Stimulated activated naive CD4-positive, alpha-beta T cell treated with Interleukin-2 at 50 U/mL for 16 hours (primary cell): Measurements from ENCODE around the gene TM4SF5.
A peak's percentile ranks its signal among the peaks of the same experiment; 100 is the strongest.

Experiments
- DNase-seq: peaks from one replicate; lab custom pipeline; 2025; lab: John Stamatoyannopoulos, UW

The TM4SF5 gene, protein sequence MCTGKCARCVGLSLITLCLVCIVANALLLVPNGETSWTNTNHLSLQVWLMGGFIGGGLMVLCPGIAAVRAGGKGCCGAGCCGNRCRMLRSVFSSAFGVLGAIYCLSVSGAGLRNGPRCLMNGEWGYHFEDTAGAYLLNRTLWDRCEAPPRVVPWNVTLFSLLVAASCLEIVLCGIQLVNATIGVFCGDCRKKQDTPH

DNA sequence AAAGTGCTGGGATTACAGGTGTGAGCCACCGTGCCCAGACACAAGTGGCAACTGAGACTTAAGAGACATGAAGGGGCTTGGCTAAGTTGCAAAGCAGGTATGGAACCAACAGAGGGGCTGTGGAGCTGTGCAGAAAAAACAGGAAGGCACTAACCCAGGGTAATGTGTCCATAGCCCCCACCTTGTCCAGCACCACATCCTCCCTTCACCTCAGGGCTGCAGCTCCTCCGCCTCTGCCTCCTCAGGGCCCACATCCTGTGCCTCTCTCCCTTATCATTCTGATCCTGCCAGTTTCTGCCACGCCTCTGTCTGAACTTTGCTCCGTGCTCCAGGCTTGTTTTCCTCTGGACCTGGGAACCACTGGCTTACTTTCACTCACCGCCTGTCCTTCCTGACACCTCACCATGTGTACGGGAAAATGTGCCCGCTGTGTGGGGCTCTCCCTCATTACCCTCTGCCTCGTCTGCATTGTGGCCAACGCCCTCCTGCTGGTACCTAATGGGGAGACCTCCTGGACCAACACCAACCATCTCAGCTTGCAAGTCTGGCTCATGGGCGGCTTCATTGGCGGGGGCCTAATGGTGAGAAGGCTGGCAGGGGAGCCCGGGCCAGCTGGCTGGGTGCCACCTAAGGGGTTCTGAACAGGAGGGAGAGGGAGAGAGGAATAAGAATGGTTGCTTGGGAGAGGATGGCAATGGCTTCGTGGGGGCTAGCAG is at the start of gene TM4SF5:
TSS of gene TM4SF5 (plus strand) at position 368 of the 716 bp plus-strand sequence. CDS start at position 405, 37 bp downstream.
- DNase-seq: no peak

DNA sequence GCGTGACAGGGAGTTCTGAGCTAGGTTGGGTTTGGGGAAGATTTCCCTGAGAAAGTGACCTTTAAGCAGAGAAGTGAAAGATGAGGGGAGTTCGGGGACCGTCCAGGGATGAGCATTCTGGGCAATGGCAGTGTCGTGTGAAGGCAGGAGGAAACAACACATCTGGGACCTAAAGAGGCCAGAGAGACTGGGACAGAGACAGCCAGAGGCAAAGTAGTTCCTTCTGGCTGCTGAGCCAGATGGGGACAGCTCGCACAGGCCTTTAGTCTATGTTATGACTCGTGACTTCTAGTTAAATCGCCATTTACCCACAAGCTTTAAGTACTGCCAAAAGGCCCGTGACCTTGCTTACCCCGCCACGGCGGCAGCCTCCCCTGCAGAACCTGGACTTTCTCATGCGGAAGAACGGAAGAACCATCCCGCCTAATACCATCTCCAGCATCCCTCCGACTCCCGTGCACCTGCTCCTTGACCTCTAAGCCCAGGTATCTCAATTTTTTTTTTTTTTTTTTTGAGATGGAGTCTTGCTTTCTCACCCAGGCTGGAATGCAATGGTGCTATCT is 48.9 kb upstream of the TM4SF5 start:
- DNase-seq: no peak

DNA sequence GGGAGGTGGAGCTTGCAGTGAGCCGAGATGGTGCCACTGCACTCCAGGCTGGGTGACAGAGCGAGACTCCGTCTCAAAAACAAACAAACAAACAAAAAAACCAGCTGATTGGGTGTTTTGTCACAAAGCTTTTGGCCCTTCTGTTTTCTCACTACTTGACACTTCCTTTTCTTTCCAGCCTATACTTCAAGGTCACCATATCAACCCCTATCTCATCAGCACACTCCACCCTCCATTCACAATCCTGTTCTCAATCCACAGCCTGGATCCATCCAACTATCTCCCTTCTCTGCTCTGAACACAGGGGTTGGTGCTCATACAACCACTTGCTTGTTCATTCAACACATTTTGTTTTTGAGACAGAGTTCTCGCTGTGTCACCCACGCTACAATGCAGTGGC is 47.0 kb upstream of the TM4SF5 start:
- no peak for DNase-seq

DNA sequence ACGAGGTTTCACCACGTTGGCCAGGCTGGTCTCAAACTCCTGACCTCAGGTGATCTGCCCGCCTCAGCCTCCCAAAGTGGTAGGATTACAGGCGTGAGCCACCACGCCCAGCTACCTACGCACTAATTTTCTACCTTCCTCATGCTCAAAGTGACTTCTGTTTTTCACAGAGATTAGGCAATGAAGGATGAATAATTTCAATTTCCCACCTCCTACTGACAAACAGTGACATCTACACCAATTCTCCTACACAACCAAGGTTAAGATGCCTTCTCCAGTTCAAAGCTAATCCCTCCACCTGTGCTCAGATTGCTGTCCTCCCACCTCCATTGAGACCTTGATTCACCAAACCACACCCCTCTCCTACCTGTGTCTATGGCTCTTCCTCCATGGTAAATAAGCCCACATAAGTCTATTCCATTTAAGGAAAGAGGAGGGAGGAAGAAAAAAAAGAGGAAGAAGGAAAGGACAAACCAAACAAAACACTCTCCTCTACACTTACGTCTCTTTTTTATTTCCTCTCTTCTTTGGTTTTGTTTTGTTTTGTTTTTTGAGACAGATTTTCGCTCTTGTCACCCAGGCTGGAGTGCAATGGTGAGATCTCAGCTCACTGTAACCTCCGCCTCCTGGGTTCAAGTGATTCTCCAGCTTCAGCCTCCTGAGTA is 45.9 kb upstream of the TM4SF5 start:
- no peak for DNase-seq

GRCh38 chr17:4728124-4728523 is 43.6 kb upstream of the TM4SF5 start:
- no peak for DNase-seq

- DNase-seq: no peak
These were observed 38.6 kb upstream of the TM4SF5 start for GRCh38 chr17:4733073-4733531.

GRCh38 chr17:4734857-4735475 is 36.7 kb upstream of the TM4SF5 start:
- no peak for DNase-seq

DNA sequence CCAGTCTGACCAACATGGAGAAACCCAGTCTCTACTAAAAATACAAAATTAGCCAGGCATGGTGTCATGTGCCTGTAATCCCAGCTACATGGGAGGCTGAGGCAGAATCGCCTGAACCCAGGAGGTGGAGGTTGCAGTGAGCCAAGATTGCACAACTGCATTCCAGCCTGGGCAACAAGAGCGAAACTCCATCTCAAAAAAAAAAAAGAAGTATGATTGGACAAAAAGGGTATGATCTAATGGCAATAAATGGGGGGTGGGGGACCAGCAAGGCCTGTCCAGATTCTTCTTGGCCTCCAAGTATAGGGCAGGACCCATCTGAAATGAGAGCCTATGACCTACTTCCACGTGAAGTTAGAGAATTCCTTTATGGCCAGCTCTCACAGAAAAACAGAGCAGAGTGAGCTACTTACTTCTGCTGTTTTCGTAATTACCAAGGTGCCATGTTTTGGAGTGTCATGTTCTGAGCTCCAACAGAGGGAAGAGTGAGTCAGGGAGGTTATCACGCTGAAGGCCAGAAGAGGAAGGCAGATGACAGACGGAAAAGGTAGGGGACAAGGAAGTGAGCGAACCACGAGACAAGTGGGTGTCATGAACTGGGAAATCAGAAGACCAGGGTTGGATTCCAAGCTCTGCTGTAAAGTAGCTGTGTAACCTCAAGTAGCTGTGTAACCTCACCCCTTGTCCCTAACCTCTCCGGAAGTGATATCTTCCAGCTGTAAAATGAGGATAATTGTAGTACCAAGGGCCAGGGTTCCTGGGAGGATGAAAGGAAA is 35.6 kb upstream of the TM4SF5 start:
- no peak for DNase-seq

GRCh38 chr17:4738136-4739121 is 33.3 kb upstream of the TM4SF5 start:
- no peak for DNase-seq

DNA sequence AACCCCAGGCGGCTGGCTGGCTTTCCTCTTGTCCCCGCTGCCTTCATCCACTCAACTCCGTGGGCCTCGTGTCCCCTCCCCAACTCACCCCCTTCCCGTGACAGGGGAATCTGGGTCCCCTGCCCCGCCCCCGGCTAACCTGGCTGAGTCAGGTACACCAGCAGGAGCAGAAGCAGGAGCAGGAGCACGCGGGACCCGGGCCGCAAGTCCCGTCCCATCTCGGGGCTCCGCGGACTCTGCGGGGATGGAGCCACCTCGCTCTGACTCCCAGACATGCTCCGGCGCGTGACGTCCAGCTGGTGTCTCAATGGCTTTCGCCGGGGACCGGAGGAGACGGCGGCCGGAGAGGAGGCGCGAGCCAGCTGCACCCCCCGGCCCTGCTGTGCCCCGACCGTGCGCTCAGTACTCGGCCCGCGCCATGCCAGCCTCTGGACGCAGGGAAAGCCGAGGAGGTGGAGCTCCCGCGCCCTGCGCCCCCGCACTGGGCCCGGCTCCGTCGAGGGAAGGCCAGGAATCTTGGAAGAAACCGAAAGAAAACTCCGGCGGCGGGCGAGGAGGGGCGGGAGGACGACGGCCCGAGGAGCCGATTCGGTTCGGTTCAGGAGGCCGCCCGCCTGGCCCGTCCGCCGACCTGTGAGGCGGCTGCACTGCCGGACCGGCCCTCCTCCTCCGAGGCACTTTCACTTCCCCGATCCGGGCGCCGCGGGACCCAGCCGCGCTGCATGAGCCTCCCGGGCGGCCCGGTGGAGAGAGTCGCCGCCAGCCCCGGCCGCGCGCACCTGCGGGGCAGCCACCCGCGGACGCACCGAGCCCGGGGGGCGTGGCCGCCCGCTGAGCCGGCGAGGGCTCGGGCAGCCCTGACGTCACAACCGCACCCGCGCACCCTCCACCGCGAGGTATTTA is 32.3 kb upstream of the TM4SF5 start, which contains the start of the genes CXCL16 and ZMYND15:
TSS of gene CXCL16 (minus strand) at position 807 of the 903 bp plus-strand sequence. CDS start at position 218, 589 bp downstream.
TSS of gene ZMYND15 (plus strand) at position 712 of the 903 bp plus-strand sequence. CDS start 716 bp downstream, outside the sequence.
- DNase-seq: peak; percentile 47

DNA sequence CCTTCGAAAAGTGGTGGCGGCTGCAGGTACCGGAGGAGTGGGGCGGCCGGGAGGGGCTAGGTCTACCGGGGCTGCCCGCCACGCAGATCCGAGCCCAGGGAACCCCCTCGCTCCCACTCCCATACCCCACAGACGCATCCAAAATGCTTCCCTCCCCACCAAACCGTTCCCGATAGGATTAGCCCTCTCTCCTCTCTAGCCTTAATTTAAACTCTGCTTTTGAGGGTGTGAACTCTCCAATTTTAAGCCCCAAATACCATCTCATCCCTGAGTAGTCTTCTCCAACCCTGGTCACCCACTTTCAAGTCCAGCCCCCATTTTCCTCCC is 31.7 kb upstream of the TM4SF5 start:
- no peak for DNase-seq

GRCh38 chr17:4740584-4740983 is 31.1 kb upstream of the TM4SF5 start:
- no peak for DNase-seq

DNA sequence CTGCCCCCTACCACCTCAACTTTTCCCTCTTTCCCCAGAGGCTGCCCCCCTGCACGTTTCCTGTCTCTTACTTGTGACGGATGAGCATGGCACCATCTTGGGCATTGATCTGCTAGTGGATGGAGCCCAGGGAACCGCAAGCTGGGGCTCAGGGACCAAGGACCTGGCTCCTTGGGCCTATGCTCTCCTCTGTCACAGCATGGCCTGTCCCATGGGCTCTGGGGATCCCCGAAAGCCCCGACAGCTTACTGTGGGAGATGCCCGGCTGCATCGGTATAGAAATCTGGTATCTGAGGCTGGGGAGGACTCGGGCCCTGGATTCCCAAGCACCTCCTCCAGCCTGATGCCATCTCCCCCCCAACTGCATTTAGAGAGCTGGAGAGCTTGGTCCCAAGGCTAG is 30.1 kb upstream of the TM4SF5 start:
- no peak for DNase-seq

- no peak for DNase-seq
These were observed 29.6 kb upstream of the TM4SF5 start for GRCh38 chr17:4742133-4742532.

- DNase-seq: no peak
These were observed 29.1 kb upstream of the TM4SF5 start for GRCh38 chr17:4742629-4743028.

GRCh38 chr17:4743216-4743615 is 28.5 kb upstream of the TM4SF5 start:
- no peak for DNase-seq

DNA sequence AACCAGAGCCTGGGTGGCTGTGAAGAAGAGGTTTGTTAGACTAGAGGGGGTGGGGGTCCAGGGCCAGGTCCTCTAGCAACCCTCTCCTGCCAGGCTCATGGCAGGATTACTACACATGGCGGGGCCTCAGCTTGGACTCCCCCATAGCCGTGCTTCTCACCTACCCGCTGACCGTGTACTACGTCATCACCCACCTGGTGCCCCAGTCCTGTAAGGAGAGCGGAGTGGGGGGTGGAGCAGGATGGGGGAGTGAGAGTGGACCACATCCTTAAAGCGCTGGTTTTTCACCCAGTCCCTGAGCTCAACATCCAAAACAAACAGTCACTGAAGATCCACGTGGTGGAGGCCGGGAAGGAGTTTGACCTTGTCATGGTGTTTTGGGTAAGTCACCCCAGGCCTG is 27.8 kb upstream of the TM4SF5 start:
- no peak for DNase-seq

DNA sequence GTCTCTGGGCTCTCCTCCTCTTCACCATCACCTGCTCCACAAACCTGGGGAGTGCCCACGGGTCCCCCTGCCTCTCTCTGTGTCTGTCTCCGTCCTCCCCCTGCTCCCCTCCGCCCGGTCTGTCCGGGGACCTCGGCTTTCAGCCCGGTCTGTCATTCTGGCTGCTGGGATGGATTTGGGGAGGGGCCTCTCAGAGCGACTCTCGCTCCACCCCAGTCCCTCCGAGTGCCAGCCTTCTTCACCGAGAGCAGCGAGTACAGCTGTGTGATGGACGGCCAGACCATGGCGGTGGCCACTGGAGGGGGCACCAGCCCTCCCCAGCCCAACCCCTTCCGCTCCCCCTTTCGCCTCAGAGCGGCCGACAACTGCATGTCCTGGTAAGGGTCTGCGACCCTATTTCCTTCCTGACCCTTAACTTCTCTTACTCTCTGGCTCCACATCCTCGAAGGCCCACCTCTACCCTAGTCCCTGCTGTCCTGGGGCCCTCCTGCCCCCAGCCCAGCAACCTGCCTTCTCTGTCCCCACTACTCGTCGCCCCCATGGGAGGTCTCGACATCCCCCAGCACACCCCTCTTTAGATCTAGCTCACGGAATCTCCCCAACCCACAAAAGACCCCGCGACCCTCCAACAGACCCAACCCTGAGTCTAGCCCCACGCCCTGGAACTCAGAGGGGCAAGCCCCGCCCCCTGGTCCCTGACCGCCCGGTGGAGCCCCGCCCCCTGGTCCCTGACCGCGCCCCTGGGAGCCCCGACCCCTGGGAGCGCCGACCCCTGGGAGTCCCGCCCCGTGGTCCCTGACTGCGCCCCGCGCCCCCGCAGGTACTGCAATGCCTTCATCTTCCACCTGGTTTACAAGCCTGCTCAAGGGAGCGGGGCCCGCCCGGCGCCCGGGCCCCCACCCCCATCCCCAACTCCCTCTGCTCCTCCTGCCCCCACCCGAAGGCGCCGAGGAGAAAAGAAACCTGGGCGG is 26.4 kb upstream of the TM4SF5 start:
- no peak for DNase-seq
